ENCODE results near the gene ADCY5.

Gene ADCY5

GRCh38 chr3:123457841-123458240 lies 9.0 kb upstream of the ADCY5 start:
- DNase-seq: no peak

GRCh38 chr3:123453675-123454074 lies 4.8 kb upstream of the ADCY5 start:
- DNase-seq: no peak

- DNase-seq: no peak
These were observed 2.3 kb upstream of the ADCY5 start for GRCh38 chr3:123451186-123451585.

GRCh38 chr3:123449997-123450604 lies 1.2 kb upstream of the ADCY5 start:
- no peak for DNase-seq

- DNase-seq: peak; percentile 30
These were observed 459 bp upstream of the ADCY5 start for GRCh38 chr3:123449102-123449996.

- peak; percentile 49 for DNase-seq
These were observed 957 bp downstream of the ADCY5 start for GRCh38 chr3:123447749-123448517.

GRCh38 chr3:123447416-123447748 lies 1.5 kb downstream of the ADCY5 start:
- no peak for DNase-seq

- DNase-seq: no peak
These were observed 2.2 kb downstream of the ADCY5 start for GRCh38 chr3:123446610-123447109.

- DNase-seq: no peak
These were observed 2.7 kb downstream of the ADCY5 start for GRCh38 chr3:123446210-123446609.

- DNase-seq: no peak
These were observed 3.2 kb downstream of the ADCY5 start for GRCh38 chr3:123445702-123446101.

- DNase-seq: no peak
These were observed 4.1 kb downstream of the ADCY5 start for GRCh38 chr3:123444744-123445143.

- peak; percentile 56 for DNase-seq
These were observed 4.9 kb downstream of the ADCY5 start for GRCh38 chr3:123444023-123444422.

GRCh38 chr3:123442908-123443307 lies 6.0 kb downstream of the ADCY5 start:
- DNase-seq: no peak

GRCh38 chr3:123442125-123442524 lies 6.8 kb downstream of the ADCY5 start:
- no peak for DNase-seq

- DNase-seq: no peak
These were observed 8.9 kb downstream of the ADCY5 start for GRCh38 chr3:123439806-123440580.

GRCh38 chr3:123432832-123433523 lies 15.9 kb downstream of the ADCY5 start:
- DNase-seq: no peak

GRCh38 chr3:123431658-123432324 lies 17.1 kb downstream of the ADCY5 start:
- no peak for DNase-seq

GRCh38 chr3:123431007-123431657 lies 17.8 kb downstream of the ADCY5 start:
- no peak for DNase-seq

- DNase-seq: no peak
These were observed 18.6 kb downstream of the ADCY5 start for GRCh38 chr3:123430266-123430665.

- DNase-seq: no peak
These were observed 19.3 kb downstream of the ADCY5 start for GRCh38 chr3:123429362-123430125.
